Endothelial cell of hepatic sinusoid (primary cell): ENCODE results near the gene CADPS.

Source experiments
- in situ Hi-C: cut with HindIII; loops from 2 replicates; pipeline ENCODE4 v1.10.0; 2017; ENCODE audit warnings: low sequenced_read_pairs

CADPS gene

GRCh38 chr3:62534326-62534725, 340.9 kb downstream of the CADPS start:
- in situ Hi-C loops: no loop called here

GRCh38 chr3:62532796-62533195, 342.4 kb downstream of the CADPS start:
- in situ Hi-C loops: no loop called here

- in situ Hi-C loops: no loop called here
Measured at GRCh38 chr3:62531981-62532380, 343.2 kb downstream of the CADPS start.

- in situ Hi-C loops: no loop called here
Measured at GRCh38 chr3:62531493-62531892, 343.7 kb downstream of the CADPS start.

GRCh38 chr3:62529230-62529629, 346.0 kb downstream of the CADPS start:
- in situ Hi-C loops: no loop called here

- in situ Hi-C loops: no loop called here
Measured at GRCh38 chr3:62527474-62527873, 347.7 kb downstream of the CADPS start.

GRCh38 chr3:62525281-62525680, 349.9 kb downstream of the CADPS start:
- in situ Hi-C loops: no loop called here

GRCh38 chr3:62523672-62524071, 351.5 kb downstream of the CADPS start:
- in situ Hi-C loops: no loop called here

- in situ Hi-C loops: no loop called here
Measured at GRCh38 chr3:62521464-62522105, 353.6 kb downstream of the CADPS start.

- in situ Hi-C loops: no loop called here
Measured at GRCh38 chr3:62503516-62503915, 371.7 kb downstream of the CADPS start.

GRCh38 chr3:62502315-62503300, 372.6 kb downstream of the CADPS start:
- in situ Hi-C loops: no loop called here

GRCh38 chr3:62501289-62501668, 373.9 kb downstream of the CADPS start:
- in situ Hi-C loops: no loop called here

GRCh38 chr3:62500556-62501288, 374.5 kb downstream of the CADPS start:
- in situ Hi-C loops: no loop called here

- in situ Hi-C loops: no loop called here
Measured at GRCh38 chr3:62497156-62497555, 378.1 kb downstream of the CADPS start.

GRCh38 chr3:62496503-62496902, 378.7 kb downstream of the CADPS start:
- in situ Hi-C loops: no loop called here

GRCh38 chr3:62493109-62493801, 382.0 kb downstream of the CADPS start:
- in situ Hi-C loops: no loop called here

GRCh38 chr3:62482961-62483360, 392.3 kb downstream of the CADPS start:
- in situ Hi-C loops: no loop called here

GRCh38 chr3:62481962-62482361, 393.3 kb downstream of the CADPS start:
- in situ Hi-C loops: no loop called here

GRCh38 chr3:62480056-62480455, 395.2 kb downstream of the CADPS start:
- in situ Hi-C loops: no loop called here

GRCh38 chr3:62479326-62479725, 395.9 kb downstream of the CADPS start:
- in situ Hi-C loops: no loop called here

- in situ Hi-C loops: no loop called here
Measured at GRCh38 chr3:62475306-62475705, 399.9 kb downstream of the CADPS start.
